ENCODE results near the gene MTTP. TPM values are rescaled to one million over a fixed set of nuclear protein-coding genes. Genes with fewer than 3 reads are reported as not detected.

Gene MTTP
- total RNA-seq, 2 donors from 2014 or later, result 0.11 to 0.42 TPM

- no peak overlapping the region for H3K4me3 Mint-ChIP-seq
- H3K9me3 ChIP-seq (ENCODE audit: control insufficient read depth, low read length), result no peaks in the 10 kb centered on the region
- H3K27me3 Mint-ChIP-seq (ENCODE audit: insufficient read depth), result no peaks in the 10 kb centered on the region
- H3K36me3 Mint-ChIP-seq (ENCODE audit: low read depth), result no peaks in the 10 kb centered on the region
- WGBS, 2 experiments (ENCODE audit: insufficient coverage in 1 of 2, insufficient read length in 1 of 2), result 95 to 96% methylated on average over 5 to 9 of the region's 9 CpGs
- DNase-seq, result no peak
- no peaks in the 10 kb centered on the region for H3K27me3 ChIP-seq (ENCODE audit: control insufficient read depth, insufficient read depth, low read length, poor library complexity, severe bottlenecking)
- H3K27ac Mint-ChIP-seq, result no peak overlapping the region
- no peak overlapping the region for H3K27ac ChIP-seq (ENCODE audit: low read depth, low read length)
- no peaks in the 10 kb centered on the region for H3K4me1 ChIP-seq (ENCODE audit: control insufficient read depth, insufficient read depth, low read length)
- peaks cover 24% of the 10 kb centered on the region for H3K4me1 Mint-ChIP-seq
- H3K9ac ChIP-seq (ENCODE audit: extremely low read depth, low read length, poor library complexity, severe bottlenecking), result no peak overlapping the region
- H3K36me3 ChIP-seq (ENCODE audit: control insufficient read depth, insufficient read depth, low read length), result no peaks in the 10 kb centered on the region
- H3K9me3 Mint-ChIP-seq, result no peaks in the 10 kb centered on the region
- H3K4me3 ChIP-seq (ENCODE audit: low read length), result no peak overlapping the region
- TF ChIP-seq, protein P1, sequence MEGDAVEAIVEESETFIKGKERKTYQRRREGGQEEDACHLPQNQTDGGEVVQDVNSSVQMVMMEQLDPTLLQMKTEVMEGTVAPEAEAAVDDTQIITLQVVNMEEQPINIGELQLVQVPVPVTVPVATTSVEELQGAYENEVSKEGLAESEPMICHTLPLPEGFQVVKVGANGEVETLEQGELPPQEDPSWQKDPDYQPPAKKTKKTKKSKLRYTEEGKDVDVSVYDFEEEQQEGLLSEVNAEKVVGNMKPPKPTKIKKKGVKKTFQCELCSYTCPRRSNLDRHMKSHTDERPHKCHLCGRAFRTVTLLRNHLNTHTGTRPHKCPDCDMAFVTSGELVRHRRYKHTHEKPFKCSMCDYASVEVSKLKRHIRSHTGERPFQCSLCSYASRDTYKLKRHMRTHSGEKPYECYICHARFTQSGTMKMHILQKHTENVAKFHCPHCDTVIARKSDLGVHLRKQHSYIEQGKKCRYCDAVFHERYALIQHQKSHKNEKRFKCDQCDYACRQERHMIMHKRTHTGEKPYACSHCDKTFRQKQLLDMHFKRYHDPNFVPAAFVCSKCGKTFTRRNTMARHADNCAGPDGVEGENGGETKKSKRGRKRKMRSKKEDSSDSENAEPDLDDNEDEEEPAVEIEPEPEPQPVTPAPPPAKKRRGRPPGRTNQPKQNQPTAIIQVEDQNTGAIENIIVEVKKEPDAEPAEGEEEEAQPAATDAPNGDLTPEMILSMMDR (conservative IDR thresholded peaks at IDR 0.05), result no peak
Observed at GRCh38 chr4:99649208-99649607, 74.6 kb downstream of the MTTP start.

- H3K36me3 ChIP-seq (ENCODE audit: control insufficient read depth, insufficient read depth, low read length), result no peaks in the 10 kb centered on the region
- 94 to 100% methylated on average over 2 to 10 of the region's 10 CpGs for WGBS, 2 experiments (ENCODE audit: insufficient coverage in 1 of 2, insufficient read length in 1 of 2)
- no peaks in the 10 kb centered on the region for H3K4me1 ChIP-seq (ENCODE audit: control insufficient read depth, insufficient read depth, low read length)
- no peaks in the 10 kb centered on the region for H3K36me3 Mint-ChIP-seq (ENCODE audit: low read depth)
- H3K4me3 ChIP-seq (ENCODE audit: low read length), result no peak overlapping the region
- H3K9ac ChIP-seq (ENCODE audit: extremely low read depth, low read length, poor library complexity, severe bottlenecking), result no peak overlapping the region
- H3K4me1 Mint-ChIP-seq, result peaks cover 18% of the 10 kb centered on the region
- DNase-seq, result no peak
- no peak overlapping the region for H3K27ac ChIP-seq (ENCODE audit: low read depth, low read length)
- no peaks in the 10 kb centered on the region for H3K27me3 Mint-ChIP-seq (ENCODE audit: insufficient read depth)
- H3K9me3 Mint-ChIP-seq, result no peaks in the 10 kb centered on the region
- H3K4me3 Mint-ChIP-seq, result no peak overlapping the region
- TF ChIP-seq, protein P1 (conservative IDR thresholded peaks at IDR 0.05), result no peak
- H3K27ac Mint-ChIP-seq, result no peak overlapping the region
- H3K9me3 ChIP-seq (ENCODE audit: control insufficient read depth, low read length), result no peaks in the 10 kb centered on the region
- H3K27me3 ChIP-seq (ENCODE audit: control insufficient read depth, insufficient read depth, low read length, poor library complexity, severe bottlenecking), result no peaks in the 10 kb centered on the region
Observed at GRCh38 chr4:99649778-99650177, 75.2 kb downstream of the MTTP start.

GRCh38 chr4:99651016-99651769, 76.6 kb downstream of the MTTP start:
- H3K36me3 ChIP-seq (ENCODE audit: control insufficient read depth, insufficient read depth, low read length), result no peaks in the 10 kb centered on the region
- no peak overlapping the region for H3K9ac ChIP-seq (ENCODE audit: extremely low read depth, low read length, poor library complexity, severe bottlenecking)
- 93 to 96% methylated on average over 15 to 18 of the region's 18 CpGs for WGBS, 2 experiments (ENCODE audit: insufficient coverage in 1 of 2, insufficient read length in 1 of 2)
- Mint-ChIP-seq H3K27ac (no peak overlapping the region), H3K9me3 (no peaks in the 10 kb centered on the region), H3K4me3 (no peak overlapping the region), H3K27me3 (ENCODE audit: insufficient read depth) (no peaks in the 10 kb centered on the region), H3K36me3 (ENCODE audit: low read depth) (no peaks in the 10 kb centered on the region), H3K4me1 (peaks cover 10% of the 10 kb centered on the region)
- H3K4me1 ChIP-seq (ENCODE audit: control insufficient read depth, insufficient read depth, low read length), result no peaks in the 10 kb centered on the region
- no peak overlapping the region for H3K4me3 ChIP-seq (ENCODE audit: low read length)
- H3K27me3 ChIP-seq (ENCODE audit: control insufficient read depth, insufficient read depth, low read length, poor library complexity, severe bottlenecking), result no peaks in the 10 kb centered on the region
- no peaks in the 10 kb centered on the region for H3K9me3 ChIP-seq (ENCODE audit: control insufficient read depth, low read length)
- TF ChIP-seq, protein P1 (conservative IDR thresholded peaks at IDR 0.05), result no peak
- H3K27ac ChIP-seq (ENCODE audit: low read depth, low read length), result no peak overlapping the region
- DNase-seq, result no peak

Measured in endodermal cell (in vitro differentiated cells).